CD4-positive, alpha-beta T cell treated with Interleukin-15 for 1 hour (primary cell): Measurements from ENCODE around the gene HIRA.

Source experiments
- DNase-seq: peaks from one replicate; pipeline ENCODE4 v3.0.0-alpha.2; 2020

The HIRA gene

DNA sequence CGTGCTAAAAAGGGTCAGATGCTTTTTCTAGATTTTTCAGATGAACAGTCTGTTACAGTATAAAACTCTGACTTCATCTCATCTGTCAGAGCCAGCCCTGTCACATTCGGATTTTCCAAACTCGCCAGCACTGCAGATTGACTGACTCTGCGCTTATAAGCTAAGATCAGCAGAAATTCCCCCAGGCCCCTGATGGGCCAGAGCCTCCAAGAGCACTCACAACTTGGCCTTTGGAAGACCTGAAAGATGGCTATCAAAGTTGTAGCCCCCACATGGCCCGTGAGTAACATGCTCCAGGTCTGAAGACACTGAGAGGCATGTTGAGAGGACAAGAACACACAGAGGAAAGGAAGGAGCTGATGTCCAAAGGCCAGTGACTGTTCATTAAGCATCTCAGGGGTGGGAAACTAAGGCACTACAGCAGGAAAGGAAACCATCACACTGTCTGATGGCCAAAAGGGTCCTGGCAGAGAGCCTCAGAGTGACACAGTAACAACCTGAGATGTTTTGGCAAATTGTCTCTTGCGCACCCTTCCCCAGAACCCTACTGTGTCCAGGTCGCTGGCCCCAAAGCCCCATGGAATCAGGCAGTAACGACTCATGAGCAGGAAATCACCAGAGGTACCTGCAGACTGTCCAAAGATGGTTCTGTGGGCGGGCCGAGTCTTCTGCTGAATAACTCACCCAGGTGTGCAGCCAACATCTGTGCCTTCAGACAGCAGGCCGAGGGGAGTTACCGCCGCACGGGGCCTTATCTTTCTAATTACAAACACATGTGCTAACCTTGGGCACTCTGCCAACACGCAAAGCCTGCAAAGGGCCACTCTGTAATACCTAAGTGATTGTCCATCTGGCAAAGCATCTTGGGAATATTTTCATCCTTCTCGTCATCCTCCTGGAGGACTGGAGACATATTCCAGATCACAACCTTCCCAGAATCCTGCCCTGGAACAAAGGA is 23.6 kb downstream of the HIRA start:
- no peak for DNase-seq

DNA sequence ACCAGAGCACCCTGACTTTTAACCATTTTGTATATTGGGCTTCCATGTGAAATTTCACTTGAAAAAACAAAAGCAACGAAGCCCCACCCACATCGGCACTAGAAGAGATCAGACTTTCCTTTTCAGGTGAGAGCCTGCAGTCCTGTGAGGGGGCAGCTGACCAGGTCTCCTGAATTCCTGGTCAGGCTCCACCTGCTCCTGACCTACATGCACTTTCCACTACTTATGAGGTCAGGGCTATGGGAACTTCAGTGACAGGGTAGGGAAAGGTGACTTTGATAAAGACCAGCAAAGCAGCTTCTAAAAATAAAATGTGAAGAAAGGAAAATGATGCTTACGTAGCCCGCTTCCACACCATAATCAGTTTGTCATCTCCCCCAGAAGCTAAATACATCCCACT is 24.7 kb downstream of the HIRA start:
- DNase-seq: no peak

DNA sequence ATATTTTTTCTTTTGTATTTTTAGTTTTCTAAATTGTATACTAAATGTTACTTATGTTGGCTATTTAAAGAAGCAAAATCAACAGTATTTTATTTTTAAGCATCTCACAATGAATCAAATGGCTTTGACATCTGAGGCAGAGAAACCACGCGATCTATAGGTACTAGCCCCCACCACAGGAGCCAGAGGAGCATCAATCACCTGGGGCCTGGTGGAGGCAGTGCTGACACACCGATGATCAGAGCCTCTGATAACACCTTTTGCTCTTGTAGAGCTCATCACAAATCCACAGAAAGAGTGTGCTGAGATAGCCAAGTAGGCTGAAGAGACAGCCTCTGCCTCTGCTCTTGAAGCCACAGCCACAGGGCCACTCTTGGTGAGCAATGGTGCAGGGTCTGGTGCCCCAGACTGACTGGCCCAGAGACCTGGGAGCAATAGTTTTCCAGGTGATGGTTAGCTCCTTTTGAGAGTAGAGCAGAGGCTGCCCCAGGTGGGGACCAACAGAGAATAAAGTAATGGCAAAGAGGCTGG is 25.2 kb downstream of the HIRA start:
- no peak for DNase-seq

GRCh38 chr22:19405652-19406051 is 25.9 kb downstream of the HIRA start:
- no peak for DNase-seq

- no peak for DNase-seq
Observed at GRCh38 chr22:19405133-19405532, 26.4 kb downstream of the HIRA start.

- DNase-seq: no peak
Observed at GRCh38 chr22:19404676-19405075, 26.9 kb downstream of the HIRA start.

DNA sequence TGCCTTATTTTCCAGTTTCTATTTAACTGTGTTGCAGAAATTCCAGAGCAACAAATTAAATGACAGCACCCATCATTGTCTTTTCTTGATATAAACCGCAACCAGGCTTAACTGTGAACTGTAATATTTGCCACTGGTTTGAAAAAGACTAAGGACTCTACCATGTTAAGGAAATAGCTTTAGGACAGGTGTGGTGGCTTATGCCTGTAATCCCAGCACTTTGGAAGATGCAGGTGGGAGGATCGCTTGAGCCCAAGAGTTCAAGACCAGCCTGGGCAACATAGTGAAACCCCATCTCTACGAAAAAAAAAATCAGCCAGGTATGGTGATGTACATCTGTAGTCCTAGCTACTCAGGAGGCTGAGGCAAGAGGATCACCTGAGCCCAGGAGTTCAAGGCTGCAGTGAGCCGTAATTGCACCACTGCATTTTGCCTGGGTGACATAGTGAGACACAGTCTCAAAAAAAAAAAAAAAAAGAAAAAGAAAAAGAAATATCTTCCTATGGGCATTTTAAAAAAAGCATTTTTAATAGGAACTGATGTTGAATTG is 28.8 kb downstream of the HIRA start:
- no peak for DNase-seq

DNA sequence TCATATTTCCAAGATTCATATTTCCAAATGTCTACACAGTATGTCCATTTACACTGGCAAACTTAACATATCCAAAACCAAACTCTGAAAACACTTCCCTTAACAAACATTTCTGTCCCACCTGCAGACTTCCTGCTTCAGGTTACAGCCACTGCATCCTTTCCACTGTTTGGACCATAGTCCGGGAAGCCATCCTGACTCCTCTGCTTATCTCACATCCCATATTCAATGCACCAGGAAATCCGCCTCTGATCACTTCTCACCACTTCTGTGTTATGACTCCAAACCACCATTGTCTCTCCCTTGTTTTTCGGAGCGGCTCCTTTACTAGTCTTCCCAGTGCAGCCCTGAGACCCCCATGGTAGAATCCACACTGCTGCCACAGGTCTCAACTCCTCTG is 30.1 kb downstream of the HIRA start:
- no peak for DNase-seq

GRCh38 chr22:19400881-19401280 is 30.7 kb downstream of the HIRA start:
- DNase-seq: no peak

- no peak for DNase-seq
Observed at GRCh38 chr22:19398652-19399051, 32.9 kb downstream of the HIRA start.

DNA sequence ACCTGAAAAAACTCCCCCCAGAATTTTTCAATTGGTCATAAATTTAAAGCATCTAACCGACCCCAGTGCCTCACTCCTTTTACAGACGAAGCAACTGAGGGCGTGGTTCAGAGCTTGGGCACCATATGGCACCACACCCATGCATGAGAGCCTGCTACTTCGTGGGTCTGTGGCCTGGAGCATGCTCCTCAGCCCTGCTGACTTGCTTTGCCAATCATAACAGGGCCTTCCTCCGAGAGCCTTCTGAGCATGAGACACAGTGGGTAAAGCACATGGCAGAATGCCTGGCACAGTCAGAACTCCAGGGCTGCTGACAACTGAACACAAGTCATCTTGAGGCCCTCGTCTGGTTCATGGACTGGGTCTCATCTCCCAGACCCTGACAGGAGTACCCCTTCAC is 33.3 kb downstream of the HIRA start:
- no peak for DNase-seq

- DNase-seq: no peak
Observed at GRCh38 chr22:19397734-19398104, 33.8 kb downstream of the HIRA start.

DNA sequence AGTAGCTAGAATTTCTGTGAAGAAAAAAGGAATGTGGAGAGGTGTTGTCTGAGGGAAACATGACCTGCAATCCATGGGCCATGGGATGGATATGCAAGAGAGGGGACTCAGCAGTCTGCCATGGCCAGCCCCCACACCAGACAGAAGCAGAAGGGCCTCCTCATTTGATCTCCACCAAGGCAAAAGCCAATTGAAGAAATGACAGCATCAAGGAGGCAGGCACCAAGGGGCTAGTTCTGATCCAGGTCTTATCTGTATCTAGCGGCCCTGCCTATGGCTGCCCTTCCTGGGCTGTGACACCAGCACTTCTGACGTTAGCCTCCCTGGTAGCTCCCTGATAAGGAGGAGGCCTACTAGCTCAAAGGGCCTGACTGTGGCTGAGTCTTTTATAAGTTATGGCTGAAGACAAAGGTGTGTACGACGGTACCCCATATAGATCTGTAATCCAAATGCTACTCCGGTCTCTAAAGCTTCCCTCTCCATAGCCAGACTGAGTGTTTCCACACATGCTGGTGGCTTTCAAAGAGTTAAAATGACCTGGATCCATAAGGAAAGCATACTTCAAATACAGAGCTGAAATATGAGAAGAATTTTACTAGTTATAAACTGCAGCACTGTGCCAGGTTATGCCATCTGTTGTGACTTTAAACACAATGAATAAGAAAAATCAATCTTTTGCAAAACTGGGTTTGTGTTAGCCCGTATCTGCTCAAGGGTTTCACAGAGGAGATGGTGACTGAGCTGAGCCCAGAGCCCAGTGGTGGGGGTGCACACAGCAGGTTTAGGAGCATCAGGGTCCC is 34.4 kb downstream of the HIRA start:
- DNase-seq: no peak

DNA sequence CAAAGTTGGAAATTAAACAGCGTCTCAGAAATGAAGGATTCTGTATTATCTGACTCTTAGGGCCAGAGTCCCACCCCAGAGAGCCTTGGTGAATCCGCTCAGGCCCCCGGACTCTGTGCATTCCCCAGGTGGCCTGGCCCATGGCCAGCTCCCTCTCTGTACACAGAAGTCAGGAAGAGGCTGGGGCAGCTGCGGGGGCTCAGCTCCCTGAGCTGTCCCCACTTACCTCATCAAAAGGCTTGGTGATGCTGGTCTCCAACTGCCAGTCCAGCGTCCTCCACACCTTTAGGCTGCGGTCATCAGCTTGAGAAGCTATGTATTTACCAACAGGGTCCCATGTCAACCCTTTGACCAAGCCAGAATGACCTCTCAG is 35.0 kb downstream of the HIRA start:
- no peak for DNase-seq

DNA sequence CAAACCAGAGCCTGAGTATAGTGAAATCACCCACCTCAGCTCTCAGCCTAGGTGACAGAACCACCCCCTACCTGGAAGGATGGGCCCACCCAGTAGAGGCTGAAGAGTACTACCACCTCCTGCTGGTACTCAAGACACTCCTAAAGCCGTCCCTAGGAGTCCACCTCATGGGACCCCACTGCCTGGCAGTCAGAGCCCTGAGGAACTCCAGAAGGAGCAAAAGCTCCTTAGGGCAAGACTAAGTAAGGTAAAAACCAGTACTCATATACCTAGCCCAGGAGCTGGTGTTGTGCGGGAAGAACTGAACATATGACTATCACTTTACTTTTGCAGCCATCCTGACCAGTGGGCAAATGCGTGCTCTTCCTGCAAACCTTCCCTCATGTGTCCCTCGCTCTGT is 36.3 kb downstream of the HIRA start:
- DNase-seq: no peak

GRCh38 chr22:19394274-19395050 is 37.1 kb downstream of the HIRA start:
- no peak for DNase-seq

- DNase-seq: no peak
Observed at GRCh38 chr22:19393704-19394103, 37.8 kb downstream of the HIRA start.

GRCh38 chr22:19387575-19387974 is 44.0 kb downstream of the HIRA start:
- no peak for DNase-seq

- no peak for DNase-seq
Observed at GRCh38 chr22:19387038-19387437, 44.5 kb downstream of the HIRA start.

- DNase-seq: no peak
Observed at GRCh38 chr22:19386248-19386647, 45.3 kb downstream of the HIRA start.

GRCh38 chr22:19385221-19385906 is 46.2 kb downstream of the HIRA start:
- no peak for DNase-seq

DNA sequence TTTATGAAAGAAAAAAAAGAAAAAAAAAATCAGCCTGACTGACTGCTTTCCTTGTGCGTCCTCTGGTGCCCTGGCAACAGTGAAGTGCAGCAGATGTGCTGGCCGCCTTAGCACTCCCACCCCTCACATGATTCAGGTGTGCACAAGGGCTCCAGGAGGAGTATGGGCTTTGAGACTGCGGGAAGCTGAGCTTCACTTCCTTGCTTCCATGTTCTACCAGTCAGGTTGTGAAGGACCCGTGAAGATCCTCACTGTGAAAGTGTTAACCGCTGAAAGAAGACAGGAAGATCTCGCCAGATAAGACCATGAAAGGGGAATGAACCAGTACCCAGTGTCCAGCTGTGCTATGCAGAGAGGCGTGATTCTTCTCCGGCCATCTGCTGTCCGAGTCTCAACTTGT is 48.2 kb downstream of the HIRA start:
- no peak for DNase-seq
